Neural progenitor cell (in vitro differentiated cells): Measurements from ENCODE around the gene PRKCE.

ENCODE experiments used
- EZH2phosphoT487 ChIP-seq: fragments of 200-600 bp; sonication (generic); IDR thresholded peaks from 2 replicates; pipeline ENCODE4 v1.6.1; 2017; ENCODE audit warnings: antibody characterized with exemption
- TF ChIP-seq, protein P1 (sequence below): fragments of 200-600 bp; sonication (generic); IDR thresholded peaks from 2 replicates; pipeline ENCODE4 v1.5.1; 2017; ENCODE audit warnings: antibody characterized with exemption, mild to moderate bottlenecking

DNA sequence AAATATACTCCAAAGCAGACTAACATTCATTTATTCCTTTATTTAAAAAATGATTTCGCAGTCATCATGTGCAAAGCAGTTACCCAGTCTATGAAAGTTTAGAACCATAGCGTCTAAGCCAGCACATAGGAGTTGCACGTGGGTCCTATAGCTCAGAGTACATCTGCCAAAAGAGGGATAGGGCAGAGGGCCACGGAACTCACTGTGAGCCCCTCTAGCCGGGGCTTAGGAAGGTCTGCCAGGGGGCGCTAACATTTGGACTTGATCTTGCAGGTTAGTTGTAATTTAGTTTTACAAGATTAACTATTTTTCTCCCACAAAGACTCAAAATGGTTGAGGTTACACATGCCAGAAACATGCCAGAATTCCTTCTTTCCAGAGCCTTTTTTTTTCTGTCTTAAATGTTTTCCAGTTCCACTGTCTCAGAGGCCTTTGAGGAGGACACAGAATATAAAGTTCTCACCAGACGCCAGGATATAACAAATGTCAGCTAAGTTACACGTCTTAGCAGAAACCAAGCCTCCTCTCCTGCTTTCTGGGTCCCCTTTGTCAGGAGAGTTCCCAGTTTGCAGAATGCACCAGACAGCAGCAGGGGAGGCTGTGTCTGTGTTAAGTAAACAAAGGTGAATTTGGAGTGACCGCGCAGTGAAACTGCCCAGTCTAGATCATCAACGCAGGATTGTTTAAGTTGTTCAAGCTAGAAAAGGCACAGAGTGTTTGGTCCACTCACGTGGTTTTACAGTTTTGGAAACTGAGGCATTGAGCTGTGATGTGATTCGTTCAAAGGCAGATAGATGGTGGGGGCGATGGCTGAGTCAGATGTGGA lies 292.0 kb downstream of the PRKCE start:
- TF ChIP-seq, protein P1, sequence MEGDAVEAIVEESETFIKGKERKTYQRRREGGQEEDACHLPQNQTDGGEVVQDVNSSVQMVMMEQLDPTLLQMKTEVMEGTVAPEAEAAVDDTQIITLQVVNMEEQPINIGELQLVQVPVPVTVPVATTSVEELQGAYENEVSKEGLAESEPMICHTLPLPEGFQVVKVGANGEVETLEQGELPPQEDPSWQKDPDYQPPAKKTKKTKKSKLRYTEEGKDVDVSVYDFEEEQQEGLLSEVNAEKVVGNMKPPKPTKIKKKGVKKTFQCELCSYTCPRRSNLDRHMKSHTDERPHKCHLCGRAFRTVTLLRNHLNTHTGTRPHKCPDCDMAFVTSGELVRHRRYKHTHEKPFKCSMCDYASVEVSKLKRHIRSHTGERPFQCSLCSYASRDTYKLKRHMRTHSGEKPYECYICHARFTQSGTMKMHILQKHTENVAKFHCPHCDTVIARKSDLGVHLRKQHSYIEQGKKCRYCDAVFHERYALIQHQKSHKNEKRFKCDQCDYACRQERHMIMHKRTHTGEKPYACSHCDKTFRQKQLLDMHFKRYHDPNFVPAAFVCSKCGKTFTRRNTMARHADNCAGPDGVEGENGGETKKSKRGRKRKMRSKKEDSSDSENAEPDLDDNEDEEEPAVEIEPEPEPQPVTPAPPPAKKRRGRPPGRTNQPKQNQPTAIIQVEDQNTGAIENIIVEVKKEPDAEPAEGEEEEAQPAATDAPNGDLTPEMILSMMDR: peak; percentile 12
- TF ChIP-seq EZH2phosphoT487: no peak
